Ascending aorta (tissue), 2 donors: ENCODE data around the gene MAGI1. TPM values are rescaled to one million over a fixed set of nuclear protein-coding genes. Genes with fewer than 3 reads are reported as not detected.

Experiments
- DNase-seq, 2 donors: peaks; one replicate each; pipeline ENCODE4 v3.0.0-alpha.2; 2019; ENCODE audit warnings: low spot score in 2 of 2
- H3K27ac ChIP-seq, 2 donors: fragments of 200-600 bp; sonication (generic); one replicate each; pipeline ENCODE4 v1.5.1; 2016 to 2017; ENCODE audit warnings: mild to moderate bottlenecking in 1 of 2
- H3K27me3 ChIP-seq: fragments of 200-600 bp; sonication (generic); one replicate; pipeline ENCODE4 v1.5.1; 2017
- H3K36me3 ChIP-seq, 2 donors: fragments of 200-600 bp; sonication (generic); one replicate each; pipeline ENCODE4 v1.5.1; 2016
- H3K4me1 ChIP-seq, 2 donors: fragments of 200-600 bp; sonication (generic); one replicate each; pipeline ENCODE4 v1.5.1; 2016 to 2017; ENCODE audit warnings: mild to moderate bottlenecking in 1 of 2
- H3K4me3 ChIP-seq, 2 donors: fragments of 200-600 bp; sonication (generic); one replicate each; pipeline ENCODE4 v1.5.1; 2016 to 2017; ENCODE audit warnings: mild to moderate bottlenecking in 1 of 2
- H3K9me3 ChIP-seq, 2 donors: fragments of 200-600 bp; sonication (generic); one replicate each; pipeline ENCODE4 v1.5.1; 2016
- CTCF ChIP-seq, 3 experiments: fragments of 200-600 bp in 2 of 3; fragments of 450-650 bp in 1 of 3; sonication (generic) in 2 of 3; IDR thresholded peaks; one replicate each; pipeline ENCODE4 v1.5.1; 2016 to 2019; ENCODE audit warnings: antibody characterized with exemption in 3 of 3, mild to moderate bottlenecking in 1 of 3, moderate library complexity in 1 of 3
- intact Hi-C: fragments of 100-400 bp; cut with DNase I; formaldehyde crosslinking; loops from one replicate; pipeline ENCODE4 v1.15.1; 2023
- total RNA-seq: library from RNA; depleted of rRNA; stranded (reverse); fragments of >200 nt; gene quantifications from one replicate; pipeline ENCODE4 v1.1.0, GENCODE V29; 2016

MAGI1 gene
- total RNA-seq, 1 donor from 2014 or later = 28.4 TPM

- Histone ChIP-seq H3K36me3 (peaks cover 1 to 4% of the 10 kb centered on the region in 2 donors), H3K4me1 (no peaks in the 10 kb centered on the region), H3K27ac (no peak overlapping the region), H3K9me3 (no peaks in the 10 kb centered on the region), H3K4me3 (no peak overlapping the region), H3K27me3 (no peaks in the 10 kb centered on the region)
- TF ChIP-seq CTCF (IDR thresholded peaks at IDR 0.05) = no peak
- intact Hi-C loops = no loop called here
- DNase-seq = no peak
Measured at GRCh38 chr3:65396078-65396477, 642.6 kb downstream of the MAGI1 start.

- Histone ChIP-seq H3K27me3 (no peaks in the 10 kb centered on the region), H3K4me3 (no peak overlapping the region), H3K9me3 (no peaks in the 10 kb centered on the region), H3K36me3 (peaks cover 6 to 20% of the 10 kb centered on the region in 2 donors), H3K4me1 (no peaks in the 10 kb centered on the region), H3K27ac (no peak overlapping the region)
- TF ChIP-seq CTCF (IDR thresholded peaks at IDR 0.05) = no peak
- intact Hi-C loops = no loop called here
- DNase-seq = no peak
Measured at GRCh38 chr3:65391068-65391467, 647.6 kb downstream of the MAGI1 start.

DNA sequence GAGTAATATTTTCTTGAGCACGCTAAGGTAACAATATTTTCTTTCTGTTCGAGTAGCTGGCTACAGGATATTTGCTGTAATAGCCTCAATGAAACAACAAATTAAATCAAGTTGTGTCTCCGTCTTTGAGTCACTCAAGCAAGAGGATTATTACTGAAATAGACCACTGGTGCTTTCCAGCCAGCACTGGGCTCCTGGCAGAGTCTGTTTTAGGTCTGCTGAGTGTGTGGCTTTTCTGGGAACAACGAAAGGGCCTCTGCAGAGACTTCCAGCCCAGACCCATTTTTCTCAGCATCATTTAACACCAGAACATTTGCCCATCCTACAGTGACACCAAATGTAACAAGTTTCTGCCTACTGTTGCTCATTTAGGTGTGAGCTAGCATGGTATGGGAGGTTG lies 652.9 kb downstream of the MAGI1 start:
- Histone ChIP-seq H3K27ac (no peak overlapping the region), H3K36me3 (peaks cover 6 to 43% of the 10 kb centered on the region in 2 donors), H3K4me1 (no peaks in the 10 kb centered on the region), H3K27me3 (no peaks in the 10 kb centered on the region), H3K9me3 (no peaks in the 10 kb centered on the region), H3K4me3 (no peak overlapping the region)
- no peak for DNase-seq
- no peak for TF ChIP-seq CTCF (IDR thresholded peaks at IDR 0.05)
- intact Hi-C loops = no loop called here

GRCh38 chr3:65381496-65382010 lies 657.2 kb downstream of the MAGI1 start:
- no peak overlapping the region for H3K27ac ChIP-seq
- intact Hi-C loops = no loop called here
- no peak overlapping the region for H3K4me3 ChIP-seq
- H3K9me3 ChIP-seq = no peaks in the 10 kb centered on the region
- DNase-seq = no peak
- peaks cover 11 to 45% of the 10 kb centered on the region in 2 donors for H3K36me3 ChIP-seq
- no peaks in the 10 kb centered on the region for H3K4me1 ChIP-seq
- TF ChIP-seq CTCF (IDR thresholded peaks at IDR 0.05) = no peak
- H3K27me3 ChIP-seq = no peaks in the 10 kb centered on the region

DNA sequence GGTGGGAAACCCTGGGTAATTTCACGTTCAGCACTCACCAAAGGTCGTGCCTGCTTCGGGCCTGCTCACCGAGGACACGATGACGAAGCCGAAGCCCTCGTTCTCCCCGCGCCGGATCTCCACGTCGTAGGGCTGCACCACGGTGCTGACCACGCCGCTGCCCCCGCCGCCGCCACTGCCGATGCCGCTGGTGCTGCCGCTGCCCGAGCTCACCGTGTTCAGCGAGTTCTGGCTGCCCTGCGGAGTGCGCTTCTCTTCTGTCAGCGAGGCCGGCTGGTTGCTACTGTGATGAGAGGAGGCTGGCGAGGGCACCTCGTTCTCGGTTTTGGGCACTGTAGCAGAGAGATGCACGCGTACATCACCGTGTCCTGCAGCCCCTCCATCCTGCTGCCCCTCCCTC lies 659.5 kb downstream of the MAGI1 start:
- intact Hi-C loops = no loop called here
- H3K36me3 ChIP-seq = peaks cover 11 to 47% of the 10 kb centered on the region in 2 donors
- no peaks in the 10 kb centered on the region for H3K9me3 ChIP-seq
- no peak overlapping the region for H3K27ac ChIP-seq
- TF ChIP-seq CTCF (IDR thresholded peaks at IDR 0.05) = no peak
- no peak overlapping the region for H3K4me3 ChIP-seq
- H3K4me1 ChIP-seq = no peaks in the 10 kb centered on the region
- H3K27me3 ChIP-seq = no peaks in the 10 kb centered on the region
- DNase-seq = no peak

DNA sequence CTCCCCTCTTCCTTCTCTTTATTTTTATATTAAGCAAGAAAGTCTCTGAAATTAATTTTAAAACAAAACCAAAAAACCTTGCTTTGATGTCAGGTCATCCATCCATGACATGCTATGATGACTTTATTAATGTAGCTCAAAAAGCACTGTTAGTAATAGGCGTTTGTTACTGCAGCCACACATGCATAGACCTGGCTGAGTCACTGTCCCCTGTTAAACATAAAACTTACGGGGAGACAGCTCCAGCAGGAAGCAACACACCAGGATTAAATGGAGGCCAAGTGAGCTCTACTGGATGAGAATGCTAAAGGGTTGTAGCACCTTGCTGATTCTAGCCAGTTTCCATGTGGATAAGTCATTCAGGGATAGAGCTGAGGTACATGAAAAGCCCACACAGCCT lies 661.1 kb downstream of the MAGI1 start:
- no peak for TF ChIP-seq CTCF (IDR thresholded peaks at IDR 0.05)
- H3K27me3 ChIP-seq = no peaks in the 10 kb centered on the region
- peaks cover 11 to 37% of the 10 kb centered on the region in 2 donors for H3K36me3 ChIP-seq
- H3K4me1 ChIP-seq = no peaks in the 10 kb centered on the region
- intact Hi-C loops = no loop called here
- peaks cover 0 to 2% of the 10 kb centered on the region in 2 donors for H3K9me3 ChIP-seq
- H3K4me3 ChIP-seq = no peak overlapping the region
- DNase-seq = no peak
- no peak overlapping the region for H3K27ac ChIP-seq
